GM21576 (cell line): Measurements from ENCODE around the gene ADCYAP1R1.

Experiments used
- ATAC-seq: cut with Tn5 transposase; IDR thresholded peaks from one replicate; pipeline ENCODE4 v1.9.1; 2021; ENCODE audit warnings: mild to moderate bottlenecking, moderate library complexity; ENCODE audit not compliant: unreplicated experiment

Gene ADCYAP1R1

DNA sequence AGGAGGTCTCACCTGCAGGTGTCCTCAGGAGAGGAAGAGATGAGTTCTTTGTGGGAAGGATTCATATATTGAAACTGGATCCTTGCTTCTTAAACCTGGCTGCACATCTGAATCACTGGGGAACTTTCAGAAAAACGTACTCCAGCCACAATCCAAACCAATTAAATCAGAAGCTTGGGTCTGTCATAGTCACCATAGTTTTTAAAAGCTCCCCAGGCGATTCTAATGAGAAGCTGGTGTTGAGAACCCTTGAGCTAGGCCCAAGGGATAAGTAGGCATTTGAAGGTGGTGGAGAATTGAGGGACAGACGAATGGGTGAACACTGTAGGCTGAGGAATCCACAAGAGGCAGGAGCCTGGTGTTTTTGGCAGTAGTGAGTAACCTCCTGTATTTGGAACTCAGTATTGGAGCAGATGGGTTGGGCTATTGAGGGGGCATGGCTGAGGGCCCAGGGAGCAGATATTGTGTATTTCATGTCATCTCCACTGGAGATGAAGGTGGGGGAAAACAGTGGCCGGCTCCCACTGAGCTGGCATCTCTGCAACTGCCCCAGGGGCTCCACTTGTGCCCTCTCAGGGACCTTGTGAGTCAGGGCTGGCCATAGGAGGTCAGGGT, 14.5 kb downstream of the ADCYAP1R1 start:
- ATAC-seq: no peak

DNA sequence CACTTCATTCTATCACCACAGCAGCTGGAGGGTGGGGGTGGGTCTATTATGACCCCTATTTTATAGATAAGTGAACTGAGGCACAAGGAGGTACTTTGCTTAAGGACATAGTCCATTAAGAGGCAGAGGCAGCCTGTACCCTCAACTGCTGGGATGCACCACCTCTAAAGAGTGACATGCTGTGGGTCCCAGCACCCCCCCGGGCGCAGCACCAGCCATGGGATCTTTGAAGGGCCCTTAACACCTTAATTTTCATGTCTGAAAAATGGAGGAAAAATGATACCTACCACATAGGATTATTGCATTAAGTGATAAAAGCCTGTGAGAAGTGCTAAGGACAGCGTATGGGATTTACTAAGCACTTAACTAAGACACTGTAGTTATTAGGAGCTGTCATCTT, 15.4 kb downstream of the ADCYAP1R1 start:
- ATAC-seq: no peak

DNA sequence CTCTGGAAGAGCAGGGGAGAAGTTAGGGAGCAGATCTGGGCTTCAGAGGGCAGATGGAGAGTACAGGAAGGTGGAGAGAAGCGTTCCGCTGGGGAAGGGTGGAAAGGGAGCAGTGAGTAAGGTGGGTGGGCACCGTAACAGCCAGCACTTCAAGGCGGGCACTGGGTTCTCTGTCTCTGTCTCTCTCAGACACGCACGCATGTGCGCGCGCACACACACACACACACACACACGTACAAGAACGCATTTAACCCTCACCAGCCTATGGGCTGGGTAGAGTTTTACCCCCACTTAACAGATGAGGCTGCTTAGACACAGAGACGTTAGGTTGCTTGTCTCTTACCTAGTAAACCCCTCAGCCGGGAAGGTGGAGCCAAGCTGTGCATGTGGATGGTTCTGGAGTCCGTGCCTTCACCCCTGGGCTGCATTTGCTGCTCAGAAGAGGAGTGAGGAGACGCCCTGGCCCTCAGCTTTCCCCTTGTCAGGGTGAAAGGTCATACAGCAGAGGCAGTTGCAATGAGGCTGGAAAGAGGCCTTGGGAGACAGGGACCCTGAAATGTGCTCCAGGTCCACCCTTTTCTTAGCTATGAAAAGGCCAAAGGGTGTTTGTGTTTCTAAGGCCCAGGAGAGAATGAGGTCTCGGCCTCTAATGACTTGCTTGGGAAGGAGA, 16.0 kb downstream of the ADCYAP1R1 start:
- no peak for ATAC-seq

DNA sequence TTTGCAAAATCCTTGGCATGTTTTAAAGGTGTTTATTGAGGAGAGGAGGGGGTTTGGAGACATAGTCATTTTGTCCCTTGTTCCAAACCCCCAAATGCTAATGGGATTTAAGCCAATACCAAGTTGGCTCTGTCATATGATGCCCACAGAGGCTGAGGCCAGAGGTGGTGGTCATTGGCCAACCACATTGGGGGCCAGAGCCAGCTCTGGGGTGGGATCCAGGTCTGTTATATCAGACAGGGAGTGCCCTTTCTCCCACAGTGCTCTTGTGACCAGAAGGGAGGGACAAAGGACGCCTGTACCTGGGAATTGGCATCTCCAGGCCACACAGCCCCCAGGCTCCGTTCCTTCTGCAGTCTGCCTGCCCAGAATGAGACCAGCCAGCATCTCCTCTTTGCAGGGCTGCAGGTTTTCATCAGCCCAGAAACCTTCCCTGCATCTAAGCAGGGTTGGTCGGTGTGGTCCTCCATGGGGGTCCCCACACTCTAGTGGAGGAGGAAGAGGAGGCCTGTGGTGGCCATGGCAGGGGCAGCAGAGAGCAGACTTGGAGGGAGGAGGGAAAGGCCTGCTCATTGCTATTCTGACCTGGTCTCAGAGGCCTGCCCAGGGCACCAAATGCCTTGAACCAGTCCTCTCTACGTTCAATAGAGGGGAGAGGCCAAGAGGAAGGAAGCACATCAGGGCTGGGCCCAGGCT, 17.9 kb downstream of the ADCYAP1R1 start:
- no peak for ATAC-seq

DNA sequence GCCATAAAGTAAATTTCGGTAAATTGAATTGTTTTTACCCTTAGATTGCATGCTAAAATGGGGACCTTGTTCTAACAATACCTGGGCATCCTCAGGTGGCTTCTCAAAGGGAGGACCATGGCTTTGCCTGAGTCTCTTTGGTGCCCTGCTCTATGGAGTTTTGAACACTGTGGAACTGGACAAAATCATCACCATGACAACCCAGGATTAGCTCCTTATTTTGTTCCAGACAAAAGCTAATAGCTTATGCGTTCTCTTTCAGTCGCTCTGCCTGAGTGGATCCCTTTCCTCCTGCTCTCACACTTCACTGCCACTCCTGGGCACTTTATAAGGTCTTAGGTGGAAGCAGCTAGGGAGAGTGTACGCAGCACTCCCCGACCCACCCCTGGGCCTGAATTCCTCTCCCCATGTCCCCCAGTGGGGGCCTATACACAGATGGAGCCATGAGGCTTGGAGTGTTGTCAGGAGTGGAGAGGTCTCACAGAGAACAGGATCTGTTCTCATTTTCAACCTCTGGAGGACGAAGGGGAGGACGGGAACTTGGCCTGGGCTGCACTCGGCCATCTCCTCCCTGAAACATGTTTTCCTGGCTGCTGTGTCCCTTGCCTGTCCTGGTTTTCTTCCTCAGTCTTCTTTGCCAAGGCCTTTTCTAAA, 19.0 kb downstream of the ADCYAP1R1 start:
- ATAC-seq: no peak

DNA sequence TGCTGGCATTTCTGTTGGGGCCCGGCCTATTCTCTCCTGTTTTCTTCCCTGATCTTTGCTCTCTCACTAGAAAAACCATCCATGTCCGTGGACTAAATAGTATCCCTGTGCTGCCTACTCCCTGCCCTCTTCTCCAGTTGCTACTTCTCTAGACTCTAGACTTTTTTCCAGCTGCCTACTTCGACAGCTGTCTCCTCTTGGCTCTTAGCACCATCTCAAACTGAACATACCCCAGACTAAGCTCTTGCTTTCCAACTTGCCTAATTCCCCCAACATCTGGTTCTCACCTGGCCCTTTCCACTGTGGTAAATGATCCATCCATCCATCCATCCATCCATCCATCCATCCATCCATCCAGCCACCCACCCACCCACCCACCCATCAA, 19.5 kb downstream of the ADCYAP1R1 start:
- ATAC-seq: no peak

DNA sequence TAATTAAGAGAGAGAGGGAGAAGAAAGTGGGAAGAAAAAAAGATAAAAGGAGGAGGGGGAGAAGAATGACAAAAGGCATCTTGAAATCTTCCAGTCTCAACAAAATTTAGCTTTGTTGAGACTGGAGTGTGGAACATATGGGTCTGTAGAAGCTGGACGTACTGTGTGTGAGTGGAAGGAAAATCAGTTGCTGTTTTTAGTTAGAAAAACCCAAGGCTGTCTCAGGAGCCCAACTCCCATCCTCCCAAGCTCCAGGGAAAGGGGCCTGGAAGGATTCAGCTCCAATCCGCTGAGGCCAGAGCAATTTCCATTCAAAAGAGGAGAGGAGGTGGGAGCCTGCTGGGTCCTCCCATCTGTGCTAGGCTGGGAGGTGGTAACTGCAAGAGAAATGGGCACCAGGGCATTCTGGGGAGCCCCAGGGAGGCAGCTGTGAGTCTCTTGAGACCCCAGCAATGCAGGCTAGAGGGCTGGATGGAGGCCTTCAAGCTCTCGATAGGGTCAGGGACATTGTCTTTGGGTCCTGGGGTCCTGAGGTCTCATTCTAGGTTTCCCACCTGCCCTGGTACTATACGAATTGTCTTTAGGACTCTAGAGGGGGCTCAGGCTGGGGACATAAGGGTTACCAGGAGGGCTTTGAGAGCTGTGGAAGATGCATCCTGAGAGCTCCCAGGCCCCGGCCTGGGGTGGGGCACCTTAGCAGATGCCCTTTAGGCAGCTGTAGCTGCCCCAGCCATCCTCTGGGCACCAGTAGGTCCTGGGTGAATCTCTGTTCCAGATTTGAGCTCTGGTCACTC, 21.4 kb downstream of the ADCYAP1R1 start:
- ATAC-seq: no peak

DNA sequence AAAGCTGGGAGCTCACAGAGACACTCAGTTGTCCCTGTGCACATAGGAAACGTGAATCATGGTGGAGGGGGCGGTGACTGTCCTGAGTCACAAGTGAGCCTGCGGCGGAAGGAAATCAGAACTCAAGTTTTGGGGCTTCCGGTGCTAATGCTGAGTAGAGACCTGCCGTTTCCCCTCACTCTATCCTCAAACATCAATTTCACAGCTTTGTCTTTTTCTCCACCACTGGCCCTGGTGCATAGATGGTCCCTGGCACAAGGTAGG, 21.9 kb downstream of the ADCYAP1R1 start:
- no peak for ATAC-seq

DNA sequence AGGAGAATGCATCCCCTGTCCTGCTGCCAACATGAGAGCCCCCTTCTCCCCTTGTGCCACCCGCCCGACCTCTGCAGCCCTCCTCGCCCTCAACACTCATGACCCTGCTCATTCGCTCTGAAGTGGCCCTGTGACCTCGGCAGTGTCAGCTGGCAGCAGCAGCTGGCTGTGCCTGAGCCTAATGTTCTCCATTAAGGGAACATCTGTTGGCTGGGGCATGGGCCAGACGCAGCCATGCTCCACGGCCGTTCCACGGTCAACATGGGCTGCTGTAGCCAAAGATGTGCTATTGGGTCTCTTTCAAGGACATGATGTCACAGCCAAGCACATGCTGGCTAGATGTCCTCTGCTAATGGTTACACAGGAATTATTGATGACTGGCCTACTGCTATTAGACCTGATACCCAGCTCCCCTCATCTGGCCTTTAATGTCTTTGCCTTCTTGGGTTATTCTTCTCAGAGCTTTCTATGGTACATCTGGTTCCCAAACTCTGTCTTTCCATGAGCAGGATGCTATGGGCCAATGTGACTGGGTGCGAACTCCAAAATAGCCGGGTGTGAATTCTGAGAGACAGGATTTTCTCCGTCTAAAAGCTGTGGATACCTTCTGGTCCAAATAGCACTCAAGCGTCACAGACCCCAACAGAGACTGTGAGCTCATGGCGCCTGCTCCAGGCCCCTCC, 22.4 kb downstream of the ADCYAP1R1 start:
- ATAC-seq: no peak

DNA sequence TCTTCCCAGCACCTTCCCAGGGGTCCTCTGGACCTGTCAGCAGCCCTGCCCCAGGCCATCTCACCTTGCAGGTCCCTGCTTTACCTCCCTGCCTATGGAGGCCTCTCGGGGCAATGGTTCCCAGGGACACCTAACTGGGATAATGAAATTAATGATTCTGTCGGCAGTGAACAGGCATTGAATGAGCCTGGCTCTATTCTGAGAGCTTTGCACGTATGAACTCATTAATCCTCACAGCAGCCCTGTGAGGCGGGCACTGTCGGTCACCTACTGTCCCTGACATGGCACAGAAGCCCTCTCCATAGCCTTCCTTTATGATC, 22.9 kb downstream of the ADCYAP1R1 start:
- no peak for ATAC-seq

DNA sequence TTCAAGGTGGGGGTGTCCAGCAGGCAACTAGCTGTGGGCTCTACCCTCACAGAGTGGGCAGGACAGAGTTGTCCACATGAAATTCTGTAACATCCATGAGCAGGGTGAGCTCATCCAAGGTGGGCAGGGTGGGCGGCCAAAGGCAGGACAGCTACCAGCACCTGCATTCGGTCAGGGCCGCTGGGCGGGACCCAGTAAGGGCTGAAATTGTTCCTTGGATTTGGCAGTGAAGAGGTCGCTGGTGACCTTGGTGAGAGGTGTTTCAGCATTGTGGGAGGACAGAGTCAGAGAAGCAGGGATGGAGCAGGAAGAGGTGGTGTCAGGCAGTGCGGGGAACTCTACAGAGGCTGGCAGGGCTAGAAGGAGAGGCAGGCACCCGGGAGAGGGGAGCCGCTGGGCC, 23.9 kb downstream of the ADCYAP1R1 start:
- ATAC-seq: no peak

DNA sequence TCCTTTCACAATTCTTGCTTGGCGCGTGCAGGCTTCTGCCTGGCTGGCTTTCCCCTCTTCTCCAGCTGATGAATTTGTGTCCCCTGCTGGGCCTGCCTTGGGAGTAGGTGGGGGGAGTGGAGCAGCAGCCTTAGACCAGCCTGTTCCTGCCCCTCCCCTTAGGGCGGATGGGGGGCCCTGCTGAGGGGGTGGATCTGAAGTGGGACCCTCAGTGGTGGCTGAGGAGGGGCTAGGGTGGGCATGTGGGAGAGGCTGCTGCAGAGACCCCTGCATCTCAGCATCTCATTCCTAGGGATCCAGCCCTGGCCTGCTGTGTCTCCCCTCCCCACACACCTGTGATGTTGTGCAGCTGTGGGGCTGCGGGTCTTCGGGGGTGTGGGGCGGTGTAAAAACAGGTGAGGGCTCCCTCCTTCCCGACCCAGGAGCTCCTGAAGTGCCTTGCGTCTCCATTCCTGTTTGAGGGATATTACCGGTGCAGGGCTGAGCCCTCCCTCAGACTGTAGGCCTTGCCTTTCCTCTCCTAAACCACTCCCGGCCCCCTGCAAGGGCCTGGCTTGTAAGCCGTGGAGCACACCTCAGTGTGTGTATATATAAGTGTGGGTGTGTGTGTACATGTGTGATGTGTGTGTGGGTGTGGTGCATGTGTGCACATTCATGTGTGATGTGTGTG, 24.7 kb downstream of the ADCYAP1R1 start:
- no peak for ATAC-seq

DNA sequence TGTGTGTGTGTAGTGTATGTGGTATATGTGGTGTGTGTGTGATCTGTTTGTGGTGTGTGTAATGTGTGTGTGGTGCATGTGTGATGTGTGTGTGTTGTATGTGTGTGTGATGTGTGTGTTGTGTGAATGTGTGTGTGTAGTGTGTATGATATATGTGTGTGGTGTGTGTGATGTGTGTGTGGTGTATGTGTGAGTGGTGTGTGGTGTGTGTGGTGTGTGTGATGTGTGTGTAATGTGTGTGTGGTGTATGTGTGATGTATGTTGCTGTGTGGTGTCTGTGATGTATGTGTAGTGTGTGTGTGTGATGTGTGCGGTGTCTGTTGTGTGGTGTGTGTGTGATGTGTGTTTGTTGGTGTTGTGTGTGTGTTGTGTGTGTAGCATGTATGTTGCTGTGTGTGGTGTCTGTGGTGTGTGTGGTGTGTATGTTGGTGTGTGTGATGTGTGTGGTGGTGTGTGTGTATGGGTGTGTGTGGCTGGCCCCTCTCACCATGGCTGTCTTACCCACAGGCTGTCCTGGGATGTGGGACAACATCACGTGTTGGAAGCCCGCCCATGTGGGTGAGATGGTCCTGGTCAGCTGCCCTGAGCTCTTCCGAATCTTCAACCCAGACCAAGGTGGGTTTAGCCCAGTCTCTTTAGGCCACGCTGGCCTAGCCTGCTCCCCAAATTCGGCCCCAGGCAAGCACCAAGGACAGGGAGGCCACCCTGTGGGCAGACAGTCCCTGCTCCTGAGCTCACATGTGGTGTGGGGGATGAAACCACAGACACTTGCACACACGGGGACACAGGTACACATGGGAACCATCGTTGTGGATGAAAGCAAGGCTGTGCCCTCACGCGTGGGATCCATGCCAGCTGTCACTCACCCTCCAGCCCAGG, 25.6 kb downstream of the ADCYAP1R1 start:
- ATAC-seq: no peak

DNA sequence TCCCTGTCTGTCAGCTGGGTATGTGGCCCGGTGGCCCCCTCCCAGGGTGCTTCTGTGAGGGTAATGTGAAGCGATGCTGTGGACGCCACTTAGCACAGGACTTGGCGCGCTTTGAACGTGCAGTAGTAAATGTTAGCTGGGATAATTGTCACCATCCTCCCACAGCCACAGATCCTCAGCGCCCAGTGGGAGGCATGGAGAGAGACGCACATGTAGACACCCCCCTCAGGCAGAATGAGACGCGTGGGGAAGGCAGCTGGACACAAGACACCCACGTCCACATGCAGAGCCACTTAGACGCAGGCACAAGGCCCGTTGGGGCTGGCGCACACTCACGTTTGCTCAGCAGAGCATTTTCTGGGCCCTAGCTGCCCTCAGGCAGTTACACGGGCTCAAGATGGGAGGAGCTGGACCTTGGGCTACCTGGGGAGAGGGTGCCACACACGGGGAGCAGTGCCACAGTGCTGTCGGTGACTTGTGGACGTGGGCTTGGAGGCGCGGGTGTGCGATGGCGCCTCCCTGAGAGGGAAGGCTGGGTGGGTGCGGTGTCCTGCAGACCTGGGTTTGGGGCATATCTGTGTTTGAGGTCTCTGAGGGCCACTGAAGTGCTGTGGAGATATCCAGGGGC, 26.4 kb downstream of the ADCYAP1R1 start:
- ATAC-seq: no peak

DNA sequence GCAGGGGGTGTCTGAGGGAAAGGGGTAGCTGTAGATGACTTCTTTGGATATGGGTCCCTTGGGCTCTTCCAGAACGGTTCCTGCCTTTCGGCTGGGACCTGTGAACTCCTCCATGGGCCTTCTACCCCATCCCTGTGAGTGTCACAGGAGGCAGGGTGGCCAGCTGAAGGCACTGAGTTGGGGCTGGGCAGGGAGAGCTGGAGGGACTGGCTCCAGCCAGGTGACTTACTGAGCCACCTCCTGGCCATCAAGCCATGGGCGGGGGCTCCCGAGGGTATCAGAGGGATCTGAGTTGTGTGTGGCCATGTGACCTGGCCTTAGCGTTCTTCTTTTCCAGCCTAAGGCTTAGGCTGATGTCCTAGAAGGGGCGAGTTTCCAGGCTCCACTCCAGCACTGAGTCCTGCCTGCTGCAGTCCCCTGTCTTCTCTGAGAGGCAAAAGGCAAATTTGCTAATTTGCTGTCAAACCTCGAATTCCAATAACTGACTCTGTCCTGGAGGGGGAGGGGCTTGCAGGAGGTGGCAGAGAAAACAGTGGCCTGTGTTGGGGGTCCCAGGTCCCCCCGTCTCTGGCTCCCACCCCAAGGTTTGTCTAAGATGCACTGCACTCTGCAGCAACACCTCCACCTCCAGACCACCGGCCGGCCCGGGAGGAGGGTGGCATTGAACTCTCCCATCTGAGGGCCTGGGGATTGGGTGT, 27.2 kb downstream of the ADCYAP1R1 start:
- ATAC-seq: no peak

DNA sequence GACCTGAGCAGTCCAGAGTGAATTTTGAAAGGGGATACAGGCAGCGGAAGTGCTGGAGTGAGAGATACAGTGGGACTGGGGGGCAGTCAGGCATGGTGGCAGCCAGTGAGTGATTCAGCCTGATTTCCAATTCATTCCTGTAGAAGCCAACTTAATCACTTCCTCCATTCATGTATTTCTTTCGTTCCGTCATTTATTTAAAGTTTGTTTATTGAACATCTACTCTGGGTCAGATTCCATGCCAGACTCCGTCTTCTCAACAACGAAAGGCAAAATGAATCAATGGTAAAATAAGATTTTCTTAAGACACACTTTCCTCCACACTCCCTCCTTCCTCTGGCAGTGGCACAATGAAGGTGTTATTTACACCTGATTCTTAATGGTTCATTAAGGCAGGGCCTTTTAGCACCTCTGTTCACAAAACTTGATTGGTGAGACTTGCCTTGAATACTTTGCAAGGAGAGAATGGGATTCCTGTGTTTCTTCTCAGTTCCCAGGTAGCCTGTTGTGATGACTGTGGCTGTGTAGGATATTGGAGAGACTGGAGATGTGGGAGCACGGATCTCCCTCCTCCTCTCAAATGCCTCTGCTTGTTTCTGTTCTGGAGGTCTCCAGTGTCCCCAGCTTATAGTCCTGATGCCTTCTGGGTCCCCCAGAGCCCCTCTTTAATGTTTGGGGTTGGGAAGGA, 27.9 kb downstream of the ADCYAP1R1 start:
- ATAC-seq: no peak

DNA sequence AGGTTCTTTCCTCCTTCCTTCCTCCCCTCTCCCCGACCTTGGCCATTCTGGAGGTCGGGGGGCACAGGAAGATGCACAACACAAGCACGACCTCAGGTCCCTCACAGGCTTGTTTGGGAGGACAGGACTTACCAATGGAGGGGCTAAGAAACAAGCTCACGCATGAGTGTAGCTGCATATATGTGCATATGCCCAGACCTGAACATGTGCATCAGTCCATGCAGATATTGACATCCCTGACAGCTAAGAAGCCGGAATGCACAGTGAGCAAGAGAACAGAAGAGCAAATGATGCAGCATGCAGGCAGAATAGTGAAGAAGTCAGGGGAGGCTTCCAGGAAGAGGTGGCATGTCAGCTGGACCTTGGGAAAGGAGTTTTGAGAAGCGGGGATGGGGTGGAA, 28.7 kb downstream of the ADCYAP1R1 start:
- ATAC-seq: no peak

DNA sequence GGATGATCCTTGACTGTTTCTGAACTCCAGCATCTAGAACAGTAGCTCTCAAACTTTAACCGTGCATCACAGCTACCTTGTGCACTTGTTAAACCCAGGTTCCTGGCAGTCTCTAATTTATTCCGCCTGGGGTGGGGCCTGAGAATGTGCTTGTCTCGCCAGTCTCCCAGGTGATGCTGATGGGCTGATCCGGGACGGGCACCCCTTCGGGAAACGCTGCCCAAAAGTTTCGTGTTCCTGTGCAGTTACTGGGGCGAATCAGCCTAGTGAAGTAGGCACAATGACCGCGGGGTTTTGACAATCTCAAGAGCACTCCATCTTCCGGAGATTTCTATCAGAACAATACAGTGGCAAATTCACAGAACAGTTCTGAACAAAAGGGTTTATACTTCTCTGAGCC, 29.9 kb downstream of the ADCYAP1R1 start:
- ATAC-seq: no peak
